Spleen (tissue), 11 donors: ENCODE measurements around the gene URB1. TPM values are rescaled to one million over a fixed set of nuclear protein-coding genes. Genes with fewer than 3 reads are reported as not detected.
"Not testable (repeated sequence)": the region's sequence is repeated elsewhere in the genome, so short reads cannot be mapped to it uniquely, and the experiment has no call there.

Experiments
- DNase-seq: peaks from one replicate; pipeline ENCODE4 v3.0.0-alpha.2; 2020
- H3K27ac ChIP-seq, 8 donors: fragments of 200-600 bp; sonication (generic) in 7 of 8; 1 replicate in 4 of 8; 2 replicates in 4 of 8; pipeline versions ENCODE4 v1.5.0 to v1.8.0; 2016 to 2021; ENCODE audit warnings: inconsistent platforms in 4 of 8, mild to moderate bottlenecking in 4 of 8, moderate library complexity in 1 of 8
- H3K27me3 ChIP-seq, 7 donors: fragments of 200-600 bp; sonication (generic) in 6 of 7; replicated peaks in 1 of 7; 1 replicate in 4 of 7; 2 replicates in 3 of 7; pipeline versions ENCODE4 v1.5.0 to v1.8.0; 2016 to 2021; ENCODE audit warnings: inconsistent platforms in 3 of 7, mild to moderate bottlenecking in 1 of 7
- H3K36me3 ChIP-seq, 6 donors: fragments of 200-600 bp; sonication (generic) in 5 of 6; 1 replicate in 4 of 6; 2 replicates in 2 of 6; pipeline versions ENCODE4 v1.5.0 to v1.8.0; 2016 to 2021; ENCODE audit warnings: inconsistent platforms in 2 of 6
- H3K4me1 ChIP-seq, 6 donors: fragments of 200-600 bp; sonication (generic) in 5 of 6; 1 replicate in 3 of 6; 2 replicates in 3 of 6; pipeline versions ENCODE4 v1.5.0 to v1.8.0; 2016 to 2021; ENCODE audit warnings: inconsistent platforms in 3 of 6
- H3K4me3 ChIP-seq, 8 donors: fragments of 200-600 bp; sonication (generic) in 7 of 8; 1 replicate in 4 of 8; 2 replicates in 4 of 8; pipeline versions ENCODE4 v1.5.0 to v1.8.0; 2016 to 2021; ENCODE audit warnings: inconsistent platforms in 4 of 8, mild to moderate bottlenecking in 4 of 8, moderate library complexity in 2 of 8
- H3K9me3 ChIP-seq, 8 donors: fragments of 200-600 bp; sonication (generic) in 7 of 8; 1 replicate in 4 of 8; 2 replicates in 4 of 8; pipeline versions ENCODE4 v1.5.0 to v1.8.0; 2016 to 2021; ENCODE audit warnings: inconsistent platforms in 4 of 8
- POLR2A ChIP-seq, 3 donors: fragments of 450-650 bp; IDR thresholded peaks; one replicate each; pipeline ENCODE4 v1.5.1; 2017; ENCODE audit warnings: antibody characterized with exemption in 3 of 3, mild to moderate bottlenecking in 1 of 3
- POLR2AphosphoS5 ChIP-seq, 3 donors: sonication (generic); formaldehyde crosslinking; IDR thresholded peaks; one replicate each; pipeline ENCODE4 v1.5.1; 2017; ENCODE audit warnings: antibody characterized with exemption in 3 of 3
- WGBS, 5 donors: extraction: QIAGEN DNeasy Blood & Tissue Kit in 3 of 5; methylation state at CpG; one replicate each; pipeline versions ENCODE4 v1.1.5 to v1.1.7; 2013 to 2018; 5-methylcytosine and 5-hydroxymethylcytosine counted together
- intact Hi-C: fragments of 100-400 bp; cut with DNase I; formaldehyde crosslinking; loops from one replicate; pipeline ENCODE4 v1.15.0; 2023; ENCODE audit warnings: low total_unique reads
- polyA plus RNA-seq, 3 donors: library from polyadenylated mRNA; stranded (reverse); fragments of 200-250 nt; gene quantifications; one replicate each; pipeline ENCODE4 v1.2.1, GENCODE V29; 2013
- total RNA-seq, 7 donors: library from RNA; depleted of rRNA in 3 of 7; stranded (reverse); fragments of >200 nt in 3 of 7; fragmentation: NEBNext Ultra II Directional in 4 of 7; extraction: Animal tissue kit (Norgen Biotek cat#: 25700) in 4 of 7; gene quantifications; one replicate each; pipeline versions ENCODE4 v1.1.0 to v1.2.1, GENCODE V29; 2016 to 2021
- TF ChIP-seq, protein P1 (sequence below), 11 experiments: fragments of 200-600 bp in 7 of 11; fragments of 450-650 bp in 4 of 11; sonication (generic) in 4 of 11; IDR thresholded peaks in 8 of 11; conservative IDR thresholded peaks in 3 of 11; 1 replicate in 7 of 11; 2 replicates in 4 of 11; pipeline versions ENCODE4 v1.4.0 to v1.8.0; 2016 to 2021; ENCODE audit warnings: antibody characterized with exemption in 11 of 11, inconsistent platforms in 4 of 11, mild to moderate bottlenecking in 1 of 11
- donor health status: healthy with polysubstance abuse.
- donor health status: DM: no; HTN: no; CAD: no; lungs with moderate emphysema.
- donor health status: DM: no; HTN: no; CAD: no.
- donor health status: Bipolar disorder and iron deficiency.
- donor health status: healthy.
- donor health status: DM: no; HTN: no; CAD: no.
- donor health status: DM: yes; HTN: yes; CAD: no.

The URB1 gene
- total and polyA plus RNA-seq, 10 donors: 2.0 to 20.8 (median 12.0) TPM

DNA sequence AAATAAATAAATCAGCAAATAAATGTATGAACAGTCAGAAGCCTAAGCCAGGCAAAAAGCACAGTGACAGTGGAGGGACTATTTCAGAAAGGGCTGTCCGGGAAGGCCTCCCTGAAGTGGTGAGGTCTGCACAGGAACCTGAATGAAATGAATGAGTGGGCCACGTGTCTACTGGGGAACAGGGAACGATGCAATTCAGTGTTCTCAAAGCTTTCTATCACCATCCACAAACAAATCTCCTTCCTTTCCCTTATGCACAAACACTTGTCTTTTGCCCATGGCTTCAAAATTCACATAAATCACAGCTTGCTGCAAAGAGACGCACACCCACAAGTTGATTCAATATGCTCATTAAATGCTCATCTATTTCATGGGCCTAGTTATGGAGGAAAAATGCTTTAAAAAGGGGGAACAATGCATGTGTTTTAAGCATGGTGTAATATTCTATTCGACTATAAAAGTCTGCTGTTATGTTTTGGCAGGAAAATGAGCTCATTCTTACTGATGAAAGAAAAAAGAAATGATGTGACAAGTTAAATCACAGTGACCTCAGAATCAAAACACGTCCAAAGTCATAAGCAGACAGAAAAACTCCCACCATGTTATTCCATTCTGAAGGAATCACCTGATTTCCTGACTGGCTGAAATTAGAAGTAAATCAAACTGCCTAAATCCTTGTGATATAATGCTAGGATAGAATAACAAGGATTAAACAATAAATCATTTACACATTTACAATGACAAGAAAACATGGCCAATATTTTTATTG lies 21.6 kb downstream of the URB1 start:
- H3K27ac ChIP-seq: peak overlapping the region in 5 of 8 donors; percentile 56 to 76 (median 66)
- no peak for DNase-seq

DNA sequence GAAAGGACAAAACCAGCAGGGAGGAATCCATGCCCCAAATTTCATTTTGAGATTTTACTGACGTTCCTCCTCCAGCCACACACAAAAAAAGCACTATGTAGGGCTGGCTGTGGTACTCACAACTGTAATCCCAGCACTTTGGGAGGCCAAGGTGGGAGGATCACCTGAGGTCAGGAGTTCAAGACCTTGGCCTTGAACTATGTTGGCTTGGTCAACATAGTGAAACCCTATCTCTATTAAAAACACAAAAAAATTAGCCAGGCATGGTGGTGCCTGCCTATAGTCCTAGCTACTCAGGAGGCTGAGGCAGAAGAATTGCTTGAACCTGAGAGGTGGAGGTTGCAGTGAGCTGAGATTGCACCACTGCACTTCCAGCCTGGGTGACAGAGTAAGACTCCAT lies 23.9 kb downstream of the URB1 start:
- DNase-seq, H3K27ac ChIP-seq, H3K4me3 ChIP-seq, H3K9me3 ChIP-seq, intact Hi-C loops, H3K27me3 ChIP-seq: not testable (repeated sequence)
- H3K36me3 ChIP-seq: peaks cover 3 to 99% (median 67%) of the 10 kb centered on the region in 6 donors
- 82 to 90% (median 85%) methylated on average over 1 of the region's 1 CpG for WGBS, 5 donors
- peaks cover 0 to 17% (median 2%) of the 10 kb centered on the region in 6 donors for H3K4me1 ChIP-seq

More for the DNA sequence above, 21.6 kb downstream of the URB1 start:
- H3K4me1 ChIP-seq: peaks cover 0 to 17% (median 2%) of the 10 kb centered on the region in 6 donors
- TF ChIP-seq POLR2AphosphoS5 (IDR thresholded peaks at IDR 0.05) (no peak), POLR2A (IDR thresholded peaks at IDR 0.05) (no peak)
- TF ChIP-seq, protein P1, sequence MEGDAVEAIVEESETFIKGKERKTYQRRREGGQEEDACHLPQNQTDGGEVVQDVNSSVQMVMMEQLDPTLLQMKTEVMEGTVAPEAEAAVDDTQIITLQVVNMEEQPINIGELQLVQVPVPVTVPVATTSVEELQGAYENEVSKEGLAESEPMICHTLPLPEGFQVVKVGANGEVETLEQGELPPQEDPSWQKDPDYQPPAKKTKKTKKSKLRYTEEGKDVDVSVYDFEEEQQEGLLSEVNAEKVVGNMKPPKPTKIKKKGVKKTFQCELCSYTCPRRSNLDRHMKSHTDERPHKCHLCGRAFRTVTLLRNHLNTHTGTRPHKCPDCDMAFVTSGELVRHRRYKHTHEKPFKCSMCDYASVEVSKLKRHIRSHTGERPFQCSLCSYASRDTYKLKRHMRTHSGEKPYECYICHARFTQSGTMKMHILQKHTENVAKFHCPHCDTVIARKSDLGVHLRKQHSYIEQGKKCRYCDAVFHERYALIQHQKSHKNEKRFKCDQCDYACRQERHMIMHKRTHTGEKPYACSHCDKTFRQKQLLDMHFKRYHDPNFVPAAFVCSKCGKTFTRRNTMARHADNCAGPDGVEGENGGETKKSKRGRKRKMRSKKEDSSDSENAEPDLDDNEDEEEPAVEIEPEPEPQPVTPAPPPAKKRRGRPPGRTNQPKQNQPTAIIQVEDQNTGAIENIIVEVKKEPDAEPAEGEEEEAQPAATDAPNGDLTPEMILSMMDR (IDR thresholded peaks at IDR 0.05 in 8 of 11, conservative IDR thresholded peaks at IDR 0.05 in 3 of 11): no peak
- intact Hi-C loops: no loop called here
- H3K9me3 ChIP-seq: no peaks in the 10 kb centered on the region
- 77 to 87% (median 82%) methylated on average over 6 of the region's 6 CpGs for WGBS, 5 donors
- no peak overlapping the region for H3K4me3 ChIP-seq
- H3K27me3 ChIP-seq: no peaks in the 10 kb centered on the region
- peaks cover 3 to 99% (median 50%) of the 10 kb centered on the region in 6 donors for H3K36me3 ChIP-seq

GRCh38 chr21:32368386-32368785 lies 24.4 kb downstream of the URB1 start:
- Histone ChIP-seq H3K4me3 (no peak overlapping the region), H3K27me3 (no peaks in the 10 kb centered on the region), H3K9me3 (no peaks in the 10 kb centered on the region), H3K4me1 (peaks cover 0 to 17% (median 2%) of the 10 kb centered on the region in 6 donors), H3K27ac (no peak overlapping the region), H3K36me3 (peaks cover 3 to 100% (median 69%) of the 10 kb centered on the region in 6 donors)
- intact Hi-C loops: no loop called here
- TF ChIP-seq, protein P1 (IDR thresholded peaks at IDR 0.05 in 8 of 11, conservative IDR thresholded peaks at IDR 0.05 in 3 of 11): no peak
- TF ChIP-seq POLR2A (IDR thresholded peaks at IDR 0.05) (no peak), POLR2AphosphoS5 (IDR thresholded peaks at IDR 0.05) (no peak)
- 86 to 92% (median 88%) methylated on average over 9 of the region's 9 CpGs for WGBS, 5 donors
- DNase-seq: no peak

GRCh38 chr21:32367158-32367557 lies 25.7 kb downstream of the URB1 start:
- no peak overlapping the region for H3K27ac ChIP-seq
- intact Hi-C loops: no loop called here
- no peaks in the 10 kb centered on the region for H3K27me3 ChIP-seq
- 86 to 100% (median 97%) methylated on average over 1 of the region's 1 CpG for WGBS, 5 donors
- peaks cover 3 to 100% (median 75%) of the 10 kb centered on the region in 6 donors for H3K36me3 ChIP-seq
- peaks cover 0 to 12% (median 2%) of the 10 kb centered on the region in 6 donors for H3K4me1 ChIP-seq
- TF ChIP-seq POLR2AphosphoS5 (IDR thresholded peaks at IDR 0.05) (no peak), POLR2A (IDR thresholded peaks at IDR 0.05) (no peak)
- no peaks in the 10 kb centered on the region for H3K9me3 ChIP-seq
- H3K4me3 ChIP-seq: no peak overlapping the region
- no peak for DNase-seq

DNA sequence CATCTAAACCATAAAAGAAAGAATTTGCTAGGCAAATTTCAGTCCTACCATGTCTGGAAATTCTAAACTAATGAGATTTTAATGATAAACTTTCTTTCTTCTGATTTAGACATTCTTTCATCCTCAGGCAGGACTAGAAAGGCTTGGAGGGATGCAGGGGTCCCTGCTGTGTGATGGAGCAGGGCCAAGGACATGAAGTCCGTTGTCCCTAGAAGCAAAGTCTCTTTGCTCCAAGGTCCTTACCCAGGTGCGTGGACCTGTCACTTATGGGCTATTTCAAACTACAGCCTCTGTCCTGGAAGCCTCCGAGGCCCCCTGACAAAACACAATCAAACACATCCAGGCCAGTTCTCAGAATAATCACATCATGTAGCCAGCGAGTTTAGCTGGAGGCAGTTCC lies 26.6 kb downstream of the URB1 start:
- H3K4me3 ChIP-seq: no peak overlapping the region
- H3K4me1 ChIP-seq: peaks cover 0 to 2% (median 0%) of the 10 kb centered on the region in 6 donors
- no peak overlapping the region for H3K27ac ChIP-seq
- no peak for DNase-seq
- 90 to 98% (median 93%) methylated on average over 4 of the region's 4 CpGs for WGBS, 5 donors
- no peaks in the 10 kb centered on the region for H3K27me3 ChIP-seq
- H3K9me3 ChIP-seq: no peaks in the 10 kb centered on the region
- intact Hi-C loops: no loop called here
- peaks cover 3 to 100% (median 82%) of the 10 kb centered on the region in 6 donors for H3K36me3 ChIP-seq
- TF ChIP-seq POLR2A (IDR thresholded peaks at IDR 0.05) (no peak), POLR2AphosphoS5 (IDR thresholded peaks at IDR 0.05) (no peak)
- TF ChIP-seq, protein P1 (IDR thresholded peaks at IDR 0.05 in 8 of 11, conservative IDR thresholded peaks at IDR 0.05 in 3 of 11): no peak
